ENCODE measurements around the gene PLSCR1. TPM values are rescaled to one million over a fixed set of nuclear protein-coding genes. Genes with fewer than 3 reads are reported as not detected.

Gene PLSCR1
- total RNA-seq, 1 donor from 2014 or later, result 86.9 TPM

GRCh38 chr3:146554151-146554760 is 9.8 kb upstream of the PLSCR1 start:
- no peaks in the 10 kb centered on the region for H3K4me1 Mint-ChIP-seq (ENCODE audit: low read depth)
- TF ChIP-seq CTCF (IDR thresholded peaks at IDR 0.05; ENCODE audit: unreplicated experiment), result no peak

GRCh38 chr3:146550743-146551510 is 6.5 kb upstream of the PLSCR1 start:
- Mint-ChIP-seq H3K27ac (no peak overlapping the region), H3K36me3 (ENCODE audit: insufficient read depth) (no peaks in the 10 kb centered on the region), H3K9me3 (ENCODE audit: low read depth) (no peaks in the 10 kb centered on the region), H3K4me1 (ENCODE audit: low read depth) (peaks cover 2% of the 10 kb centered on the region), H3K27me3 (no peaks in the 10 kb centered on the region), H3K4me3 (ENCODE audit: low read depth) (no peak overlapping the region)
- TF ChIP-seq CTCF (IDR thresholded peaks at IDR 0.05; ENCODE audit: unreplicated experiment), result no peak
- no peak for DNase-seq (ENCODE audit: low spot score, unreplicated experiment)

More at GRCh38 chr3:146554151-146554760, 9.8 kb upstream of the PLSCR1 start:
- Mint-ChIP-seq H3K27me3 (no peaks in the 10 kb centered on the region), H3K4me3 (ENCODE audit: low read depth) (no peak overlapping the region), H3K27ac (no peak overlapping the region), H3K36me3 (ENCODE audit: insufficient read depth) (no peaks in the 10 kb centered on the region), H3K9me3 (ENCODE audit: low read depth) (peaks cover 9% of the 10 kb centered on the region)
- no peak for DNase-seq (ENCODE audit: low spot score, unreplicated experiment)

- Mint-ChIP-seq H3K9me3 (ENCODE audit: low read depth) (no peaks in the 10 kb centered on the region), H3K27ac (no peak overlapping the region), H3K27me3 (no peaks in the 10 kb centered on the region), H3K36me3 (ENCODE audit: insufficient read depth) (no peaks in the 10 kb centered on the region), H3K4me3 (ENCODE audit: low read depth) (no peak overlapping the region), H3K4me1 (ENCODE audit: low read depth) (peaks cover 3% of the 10 kb centered on the region)
- no peak for TF ChIP-seq CTCF (IDR thresholded peaks at IDR 0.05; ENCODE audit: unreplicated experiment)
- no peak for DNase-seq (ENCODE audit: low spot score, unreplicated experiment)
Observed at GRCh38 chr3:146550070-146550615, 5.7 kb upstream of the PLSCR1 start.

- TF ChIP-seq CTCF (IDR thresholded peaks at IDR 0.05; ENCODE audit: unreplicated experiment), result no peak
- no peak for DNase-seq (ENCODE audit: low spot score, unreplicated experiment)
- no peak overlapping the region for H3K27ac Mint-ChIP-seq
- no peaks in the 10 kb centered on the region for H3K27me3 Mint-ChIP-seq
- no peak overlapping the region for H3K4me3 Mint-ChIP-seq (ENCODE audit: low read depth)
- peaks cover 11% of the 10 kb centered on the region for H3K4me1 Mint-ChIP-seq (ENCODE audit: low read depth)
- H3K9me3 Mint-ChIP-seq (ENCODE audit: low read depth), result no peaks in the 10 kb centered on the region
- H3K36me3 Mint-ChIP-seq (ENCODE audit: insufficient read depth), result no peaks in the 10 kb centered on the region
Observed at GRCh38 chr3:146547235-146547835, 2.9 kb upstream of the PLSCR1 start.

- Mint-ChIP-seq H3K9me3 (ENCODE audit: low read depth) (no peaks in the 10 kb centered on the region), H3K36me3 (ENCODE audit: insufficient read depth) (peaks cover 2% of the 10 kb centered on the region), H3K27ac (no peak overlapping the region), H3K27me3 (no peaks in the 10 kb centered on the region), H3K4me1 (ENCODE audit: low read depth) (peaks cover 19% of the 10 kb centered on the region), H3K4me3 (ENCODE audit: low read depth) (no peak overlapping the region)
- DNase-seq (ENCODE audit: low spot score, unreplicated experiment), result no peak
- TF ChIP-seq CTCF (IDR thresholded peaks at IDR 0.05; ENCODE audit: unreplicated experiment), result no peak
Observed at GRCh38 chr3:146546366-146546965, 2.1 kb upstream of the PLSCR1 start.

Data from progenitor cell of endocrine pancreas (in vitro differentiated cells).